Right ventricle myocardium superior (tissue), 1 donor: Measurements from ENCODE around the gene WFIKKN1. TPM values are rescaled to one million over a fixed set of nuclear protein-coding genes. Genes with fewer than 3 reads are reported as not detected.

Experiments
- ATAC-seq: fragments of 200-7000 bp; cut with Tn5 transposase; one replicate; pipeline ENCODE4 v1.9.1; 2020; ENCODE audit warnings: mild to moderate bottlenecking; ENCODE audit not compliant: poor library complexity
- DNase-seq: peaks from one replicate; pipeline ENCODE4 v3.0.0-alpha.2; 2020
- intact Hi-C: fragments of 100-400 bp; cut with DNase I; formaldehyde crosslinking; loops from one replicate; pipeline ENCODE4 v1.11.2; 2022
- total RNA-seq: library from RNA; stranded (reverse); fragmentation: NEBNext Ultra II Directional; extraction: Animal tissue kit (Norgen Biotek cat#: 25700); gene quantifications from one replicate; pipeline ENCODE4 v1.2.1, GENCODE V29; 2021
- donor health status: DM: no; HTN: yes; CAD: no; lungs with severe emphysema.

Gene WFIKKN1
- total RNA-seq, 1 donor from 2014 or later, result 0.13 TPM

DNA sequence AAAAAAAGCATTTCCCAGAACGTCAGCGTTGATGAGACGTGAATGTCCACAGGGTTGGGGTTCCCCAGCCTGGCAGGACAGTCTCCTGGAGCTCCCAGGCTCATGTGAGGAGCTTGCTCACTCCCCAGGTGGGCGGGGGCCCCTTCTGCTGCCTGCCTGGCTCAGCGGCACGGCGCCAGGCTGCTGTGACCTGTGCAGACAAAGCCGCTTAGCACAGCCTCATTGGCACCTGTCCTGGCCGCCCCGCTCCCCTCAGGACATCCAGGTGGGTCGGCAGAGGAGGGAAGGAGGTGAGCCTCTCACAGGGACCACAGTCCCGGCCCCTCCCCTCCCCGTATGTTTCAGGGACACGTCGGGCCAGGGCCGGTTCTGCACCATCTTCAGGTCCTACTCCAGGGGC is 12.9 kb upstream of the WFIKKN1 start:
- intact Hi-C loops, result no loop called here
- DNase-seq (no peak), ATAC-seq (no peak)

DNA sequence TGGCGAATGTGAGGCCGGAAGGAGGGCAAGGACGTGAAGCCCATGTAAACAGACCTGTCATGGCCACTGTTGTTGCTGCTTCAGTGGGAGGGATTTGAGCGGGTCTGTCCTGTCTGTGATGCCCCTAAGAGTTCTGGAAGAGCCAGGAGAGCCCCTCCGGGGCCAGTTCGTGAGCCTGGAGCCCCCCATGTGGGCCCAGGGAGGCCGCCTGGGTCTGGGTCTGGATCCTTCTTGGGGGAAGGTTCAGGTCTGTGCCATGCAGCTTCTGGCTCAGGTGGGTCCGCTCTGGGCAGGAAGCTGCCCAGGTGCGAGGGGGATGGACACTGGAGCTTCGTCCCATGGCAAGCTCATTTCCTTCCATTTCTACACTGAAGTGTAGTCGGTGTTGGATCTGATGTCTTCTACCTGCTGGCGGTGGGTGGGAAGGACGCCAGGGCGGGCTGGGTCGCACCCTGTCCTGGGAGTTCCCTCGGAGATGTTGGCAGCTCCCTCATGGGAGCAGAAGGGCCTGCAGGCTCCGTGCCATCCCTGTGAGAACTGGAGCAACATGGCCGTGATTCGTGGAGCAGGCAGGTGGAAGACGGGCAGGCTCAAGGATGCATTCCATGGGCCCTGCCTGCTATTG is 11.2 kb upstream of the WFIKKN1 start:
- intact Hi-C loops, result no loop called here
- DNase-seq (no peak), ATAC-seq (no peak)

DNA sequence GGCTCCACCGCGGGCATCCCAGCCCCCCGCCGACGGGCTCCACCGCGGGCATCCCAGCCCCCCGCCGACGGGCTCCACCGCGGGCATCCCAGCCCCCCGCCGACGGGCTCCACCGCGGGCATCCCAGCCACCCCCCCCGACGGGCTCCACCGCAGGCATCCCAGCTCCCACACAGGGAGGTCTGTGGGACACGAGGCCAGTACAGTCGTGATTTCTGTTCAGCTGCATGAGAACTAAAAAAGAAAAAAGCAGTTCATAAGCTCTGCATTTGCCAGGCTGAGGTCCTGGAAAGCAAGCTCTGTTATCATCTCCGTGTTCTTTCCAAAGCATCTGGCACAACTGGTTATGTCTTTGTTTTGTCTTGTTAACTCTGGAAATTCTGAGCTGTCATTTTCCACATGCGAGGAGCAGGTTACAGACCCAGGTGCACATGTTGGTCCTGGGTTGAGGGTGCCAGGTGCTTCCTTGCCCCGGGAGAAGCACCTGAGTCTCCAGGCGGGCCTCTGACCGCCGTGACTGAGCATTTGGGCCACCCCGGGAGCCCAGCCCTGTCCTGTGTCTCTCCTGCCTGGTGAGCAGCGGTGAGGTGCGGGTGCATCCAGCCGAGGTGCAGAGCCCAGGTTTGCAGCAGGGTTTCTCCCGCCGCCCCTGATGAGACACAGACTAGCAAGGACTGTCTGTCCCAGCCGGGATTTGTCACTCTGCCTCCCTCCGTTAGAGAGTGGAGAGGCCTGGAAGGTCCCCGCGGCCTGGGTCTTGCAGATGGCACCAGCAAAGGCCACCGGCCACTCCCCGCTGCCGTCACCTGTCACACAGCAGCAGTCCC is 9.9 kb upstream of the WFIKKN1 start:
- intact Hi-C loops, result no loop called here
- DNase-seq (no peak), ATAC-seq (no peak)

DNA sequence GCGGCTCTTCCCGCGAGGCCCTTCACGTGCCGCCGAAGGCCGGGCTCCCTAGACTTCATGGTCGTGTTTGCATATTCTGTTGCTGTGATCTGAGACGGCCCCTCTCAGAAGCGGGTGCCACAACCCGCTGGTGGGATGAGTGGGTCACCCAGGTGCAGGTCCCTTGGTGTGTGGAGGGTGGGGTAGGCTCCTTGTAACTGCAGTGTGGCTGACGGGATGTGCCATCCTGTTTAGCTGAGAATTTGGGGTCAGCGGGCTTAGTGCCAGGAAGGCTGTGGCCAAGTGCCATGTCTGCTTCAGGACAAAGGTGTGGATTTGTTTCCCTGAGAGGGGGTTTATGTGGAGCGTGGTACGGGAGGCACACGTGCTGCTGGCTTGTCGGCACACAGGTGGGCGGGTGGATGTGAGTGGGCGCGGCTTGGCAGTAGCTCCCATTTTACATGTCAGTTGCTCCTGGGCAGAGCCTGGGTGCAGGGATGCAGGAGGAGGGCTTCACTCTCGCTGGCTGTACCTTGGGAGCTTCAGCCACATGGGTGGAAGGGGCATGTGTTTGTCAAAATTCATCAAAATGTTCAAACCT is 9.2 kb upstream of the WFIKKN1 start:
- intact Hi-C loops, result no loop called here
- DNase-seq, result no peak
- no peak for ATAC-seq

DNA sequence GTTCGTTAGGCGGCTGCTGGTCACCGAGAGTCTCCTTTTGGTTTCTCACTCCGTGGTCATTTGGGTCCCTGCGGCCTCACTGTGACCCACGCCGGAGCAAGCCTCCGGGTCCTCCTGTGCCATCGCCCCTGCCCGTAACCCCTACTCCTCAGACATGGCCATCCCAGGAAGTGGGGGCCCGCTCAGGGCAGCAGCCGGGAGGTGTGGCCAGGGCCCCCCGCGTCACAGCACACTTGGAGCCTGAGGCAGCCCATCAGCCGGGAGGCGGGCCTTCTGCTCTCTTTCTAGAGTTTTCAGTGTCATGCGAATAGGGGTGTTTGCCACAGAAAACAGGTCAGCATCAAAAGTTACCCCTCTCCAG is 7.9 kb upstream of the WFIKKN1 start:
- ATAC-seq (no peak), DNase-seq (no peak)
- intact Hi-C loops, result no loop called here

DNA sequence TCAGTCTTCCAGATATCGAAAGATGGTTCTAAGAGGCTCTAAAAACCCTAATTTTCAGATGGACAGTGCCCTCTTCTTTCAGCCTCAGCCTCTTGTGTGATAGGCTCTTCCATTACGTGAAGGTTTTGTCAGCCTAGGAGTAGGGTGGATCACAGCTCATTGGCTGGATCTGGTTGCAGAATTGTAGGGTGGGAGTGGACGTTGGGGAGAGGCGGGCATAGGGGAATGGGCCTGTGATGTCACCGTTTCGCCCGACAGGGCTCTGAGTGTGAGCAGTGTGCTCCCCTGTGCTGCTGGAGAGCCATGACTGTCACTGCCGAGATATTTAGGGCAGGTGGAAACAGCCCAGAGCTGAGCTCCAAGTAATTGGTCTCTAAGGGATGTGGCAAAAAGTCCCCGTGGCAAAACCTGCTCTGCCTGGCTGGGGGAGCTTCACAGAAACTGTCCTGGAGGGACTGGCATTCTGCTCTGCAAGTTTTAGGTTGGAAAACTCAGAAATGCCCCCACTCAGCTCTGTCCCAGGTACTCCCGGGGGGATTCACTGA is 6.2 kb upstream of the WFIKKN1 start:
- no peak for ATAC-seq
- DNase-seq, result no peak
- intact Hi-C loops, result no loop called here

DNA sequence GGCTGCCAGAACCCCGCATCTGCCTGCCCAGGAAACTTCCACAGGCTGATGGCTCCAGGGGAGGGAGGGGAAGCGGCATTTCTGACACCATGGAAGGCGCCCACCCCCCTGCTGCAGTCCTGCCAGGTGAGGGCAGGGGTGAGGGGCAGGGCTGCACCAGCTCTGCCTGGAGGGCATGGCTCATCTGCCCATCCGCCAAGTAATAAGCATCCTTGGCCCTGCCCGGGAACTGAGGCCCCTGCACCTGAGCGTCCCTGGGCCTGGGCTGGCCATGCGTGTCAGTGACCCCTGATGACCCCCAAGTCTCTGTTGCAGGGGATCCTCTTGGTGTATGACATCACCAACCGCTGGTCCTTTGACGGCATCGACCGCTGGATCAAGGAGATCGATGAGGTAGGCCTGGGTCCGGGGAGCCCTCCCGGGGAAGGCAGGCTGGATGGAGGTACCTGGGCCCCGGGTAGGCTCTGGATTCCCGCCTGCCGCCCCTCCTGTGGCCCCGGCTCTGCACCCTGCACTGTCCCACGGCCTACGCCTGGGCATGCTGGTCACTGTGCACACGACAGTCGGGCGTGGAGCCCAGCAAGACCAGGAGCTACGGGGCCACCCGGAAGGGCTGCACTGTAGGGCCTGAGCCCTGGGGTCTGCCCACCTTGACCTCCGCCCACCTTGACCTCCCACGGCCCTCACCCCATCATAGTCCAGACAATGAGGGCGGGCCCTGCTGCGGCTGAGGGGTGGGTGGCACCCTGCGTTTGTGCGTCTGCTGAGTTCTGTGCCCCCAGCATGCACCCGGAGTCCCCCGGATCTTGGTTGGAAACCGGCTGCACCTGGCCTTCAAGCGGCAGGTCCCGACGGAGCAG is 5.4 kb upstream of the WFIKKN1 start:
- no peak for DNase-seq
- ATAC-seq, result no peak
- intact Hi-C loops, result no loop called here

DNA sequence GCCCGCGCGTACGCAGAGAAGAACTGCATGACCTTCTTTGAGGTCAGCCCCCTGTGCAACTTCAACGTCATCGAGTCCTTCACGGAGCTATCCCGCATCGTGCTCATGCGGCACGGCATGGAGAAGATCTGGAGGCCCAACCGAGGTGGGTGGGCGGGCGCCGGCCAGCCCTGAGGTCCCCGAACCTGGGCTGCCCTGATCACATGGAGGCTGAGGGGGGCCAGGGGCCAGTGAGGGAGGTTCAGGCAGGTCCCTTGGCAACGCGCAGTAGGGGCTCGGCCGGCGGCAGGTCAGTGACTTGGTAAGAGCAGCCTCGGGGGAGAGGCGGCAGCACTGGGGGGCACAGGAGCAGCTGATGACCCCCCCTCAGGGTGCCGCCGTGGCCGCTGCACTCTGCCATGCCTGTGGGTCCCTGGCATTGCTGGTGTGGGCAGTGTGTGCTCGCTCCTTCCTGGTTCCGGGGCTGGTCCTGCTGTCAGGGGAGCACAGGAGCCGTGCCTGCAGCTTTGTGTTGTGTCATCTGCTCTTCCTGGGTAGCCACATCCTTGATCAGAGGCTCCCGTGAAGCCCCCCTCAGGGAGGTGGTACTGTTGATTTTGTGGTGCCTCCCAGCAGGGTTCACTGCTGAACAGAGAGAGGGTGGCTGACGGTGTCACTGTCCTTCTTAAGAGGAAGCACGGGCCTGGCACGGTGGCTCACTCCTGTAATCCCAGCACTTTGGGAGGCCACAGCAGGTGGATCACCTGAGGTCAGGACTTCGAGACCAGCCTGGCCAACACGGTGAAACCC is 4.6 kb upstream of the WFIKKN1 start:
- intact Hi-C loops, result no loop called here
- ATAC-seq (no peak), DNase-seq (peak; percentile 40)

DNA sequence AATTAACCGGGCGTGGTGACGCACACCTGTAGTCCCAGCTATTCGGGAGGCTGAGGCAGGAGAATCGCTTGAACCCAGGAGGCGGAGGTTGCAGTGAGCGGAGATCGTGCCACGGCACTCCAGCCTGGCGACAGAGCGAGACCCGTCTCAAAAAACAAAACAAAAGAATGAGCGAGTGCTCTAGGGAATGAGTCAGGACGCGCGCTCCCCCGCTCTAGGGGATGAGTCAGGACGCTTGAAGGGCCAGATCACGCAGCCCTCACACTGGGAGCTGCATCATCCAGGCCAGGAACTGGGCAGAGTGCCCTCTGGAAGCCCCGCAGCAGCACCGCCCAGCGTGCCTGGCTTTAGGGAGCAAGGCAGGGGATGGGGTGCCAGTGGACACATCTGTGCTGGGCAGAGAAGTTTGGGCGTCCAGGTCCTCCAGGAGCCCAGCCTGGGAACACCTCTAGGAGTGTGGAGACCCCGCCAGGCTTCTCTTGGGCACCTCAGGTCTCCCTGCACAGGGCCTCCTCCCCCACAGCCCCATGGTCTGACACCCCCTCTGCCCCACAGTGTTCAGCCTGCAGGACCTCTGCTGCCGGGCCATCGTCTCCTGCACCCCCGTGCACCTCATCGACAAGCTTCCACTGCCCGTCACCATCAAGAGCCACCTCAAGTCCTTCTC is 3.9 kb upstream of the WFIKKN1 start:
- DNase-seq, result no peak
- intact Hi-C loops, result no loop called here
- no peak for ATAC-seq

DNA sequence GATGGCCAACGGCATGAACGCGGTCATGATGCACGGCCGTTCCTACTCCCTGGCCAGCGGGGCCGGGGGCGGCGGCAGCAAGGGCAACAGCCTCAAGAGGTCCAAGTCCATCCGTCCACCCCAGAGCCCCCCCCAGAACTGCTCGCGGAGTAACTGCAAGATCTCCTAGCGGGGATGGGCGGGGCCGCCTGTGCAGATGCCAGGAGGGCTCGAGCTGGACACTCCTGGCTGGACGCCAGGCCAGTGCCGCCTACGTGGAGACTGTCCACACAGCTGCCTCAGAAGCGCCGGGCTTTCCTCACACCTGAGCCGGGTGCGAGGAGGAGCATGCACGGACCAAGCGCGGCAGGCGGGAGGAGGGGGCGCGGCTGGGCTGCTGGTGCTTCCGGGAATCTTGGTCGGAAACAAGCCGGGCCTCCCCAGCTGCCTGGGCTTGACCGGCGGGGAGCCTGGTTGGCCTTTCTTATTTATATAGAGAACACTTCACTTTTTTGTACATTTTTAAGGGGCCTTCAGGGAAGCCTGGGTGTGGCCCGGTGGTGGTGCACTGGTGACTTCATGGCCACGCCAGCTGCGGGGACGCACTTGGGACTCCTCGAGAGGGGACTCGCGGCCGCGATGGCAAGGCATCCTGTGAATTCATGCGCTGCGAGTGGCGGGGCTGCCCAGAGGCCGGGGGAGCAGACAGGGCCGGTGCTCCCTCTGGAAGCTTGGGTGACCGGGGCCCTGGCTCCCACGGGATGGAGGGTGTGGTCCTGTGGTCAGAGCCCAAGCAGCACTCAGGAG is 3.1 kb upstream of the WFIKKN1 start:
- DNase-seq (peak; percentile 62), ATAC-seq (no peak)
- intact Hi-C loops, result no loop called here

DNA sequence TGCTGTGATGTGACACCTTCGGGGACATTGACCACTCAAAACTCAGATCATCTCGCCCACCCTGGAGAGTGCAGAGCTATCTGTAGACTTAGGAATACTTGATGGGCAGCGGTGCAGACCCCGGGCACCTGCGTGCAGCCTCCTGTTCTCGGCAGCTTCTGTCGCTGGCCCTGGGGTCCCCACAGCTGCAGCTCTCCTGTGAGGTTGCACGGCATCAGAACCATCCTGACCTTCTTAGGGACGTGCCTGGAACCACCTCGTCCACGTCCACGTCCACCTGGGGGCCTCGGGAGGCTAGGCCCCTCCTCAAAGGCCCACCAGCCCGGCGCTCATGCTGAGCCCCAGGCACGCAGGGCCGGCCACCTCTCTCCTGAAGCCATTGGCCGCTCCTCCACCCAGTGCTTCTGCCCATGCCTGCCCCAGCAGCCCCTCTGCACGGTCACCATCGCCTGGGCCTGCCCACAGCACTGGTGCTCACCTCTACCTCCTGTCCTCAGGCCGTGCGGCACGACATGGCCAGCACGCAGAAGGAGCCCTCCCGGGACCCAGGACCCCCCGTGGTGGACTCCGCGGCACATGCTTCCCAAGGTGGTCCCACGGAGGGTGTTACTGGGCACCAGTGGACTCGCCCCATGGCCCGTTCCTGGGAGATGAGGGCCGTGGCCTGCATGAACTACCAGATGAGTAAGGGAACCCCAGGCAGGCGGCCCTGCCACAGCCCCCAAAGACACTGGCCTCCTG is 2.3 kb upstream of the WFIKKN1 start:
- DNase-seq (no peak), ATAC-seq (no peak)
- intact Hi-C loops, result no loop called here

DNA sequence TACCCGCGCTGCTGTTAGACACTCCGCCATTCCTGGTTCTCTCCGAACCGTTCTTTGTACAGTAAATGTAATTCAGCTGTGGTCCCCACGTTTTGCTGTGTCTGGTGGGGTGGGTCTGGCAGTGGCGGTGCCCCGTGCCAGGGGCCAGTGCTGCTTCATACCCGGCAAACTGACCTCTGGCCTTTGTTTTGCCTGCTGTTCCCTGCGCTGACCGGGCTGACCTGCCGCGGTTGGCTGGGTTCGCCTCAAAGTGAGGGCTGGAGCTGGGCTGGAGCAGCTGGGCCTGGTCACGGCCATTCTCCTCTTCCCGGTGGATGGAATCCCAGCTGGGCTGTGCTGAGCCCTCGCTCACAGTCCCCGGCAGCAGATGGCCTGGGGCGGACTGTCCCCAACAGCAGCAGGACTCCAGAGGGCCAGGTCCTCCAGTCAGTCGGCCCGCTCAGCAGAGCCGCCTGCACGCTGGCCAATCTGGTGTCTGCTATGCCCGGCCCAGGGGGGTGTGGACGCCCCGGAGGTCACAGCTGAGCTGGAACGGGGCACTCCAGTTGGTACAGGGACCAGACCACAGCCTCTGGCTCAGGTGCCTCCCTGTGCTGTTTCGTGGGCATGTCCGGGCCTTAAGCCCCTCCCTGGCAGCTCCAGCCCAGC is 1.5 kb upstream of the WFIKKN1 start:
- ATAC-seq (no peak), DNase-seq (peak; percentile 41)
- intact Hi-C loops, result no loop called here

DNA sequence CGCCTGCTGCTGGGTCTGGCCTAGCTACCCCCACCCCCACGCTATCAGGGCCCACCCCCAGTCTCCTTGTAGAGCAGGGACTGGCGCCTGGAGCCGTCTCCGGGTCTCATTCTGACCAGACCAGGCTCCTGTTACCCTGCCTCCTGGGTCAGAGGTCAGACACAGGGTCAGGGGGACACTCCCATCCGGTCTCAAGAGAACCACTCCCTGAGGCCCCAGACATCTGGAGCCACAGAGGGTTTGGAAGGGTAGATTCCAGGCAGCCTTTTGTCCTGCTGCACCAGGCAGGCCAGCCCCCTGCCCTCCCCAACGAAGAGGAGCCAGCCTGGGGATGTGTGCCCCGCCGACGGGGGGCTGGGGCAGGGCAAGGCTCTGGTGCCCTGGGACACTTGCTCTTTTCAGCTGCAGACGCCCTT is 944 bp upstream of the WFIKKN1 start:
- intact Hi-C loops, result no loop called here
- DNase-seq (peak; percentile 44), ATAC-seq (no peak)

DNA sequence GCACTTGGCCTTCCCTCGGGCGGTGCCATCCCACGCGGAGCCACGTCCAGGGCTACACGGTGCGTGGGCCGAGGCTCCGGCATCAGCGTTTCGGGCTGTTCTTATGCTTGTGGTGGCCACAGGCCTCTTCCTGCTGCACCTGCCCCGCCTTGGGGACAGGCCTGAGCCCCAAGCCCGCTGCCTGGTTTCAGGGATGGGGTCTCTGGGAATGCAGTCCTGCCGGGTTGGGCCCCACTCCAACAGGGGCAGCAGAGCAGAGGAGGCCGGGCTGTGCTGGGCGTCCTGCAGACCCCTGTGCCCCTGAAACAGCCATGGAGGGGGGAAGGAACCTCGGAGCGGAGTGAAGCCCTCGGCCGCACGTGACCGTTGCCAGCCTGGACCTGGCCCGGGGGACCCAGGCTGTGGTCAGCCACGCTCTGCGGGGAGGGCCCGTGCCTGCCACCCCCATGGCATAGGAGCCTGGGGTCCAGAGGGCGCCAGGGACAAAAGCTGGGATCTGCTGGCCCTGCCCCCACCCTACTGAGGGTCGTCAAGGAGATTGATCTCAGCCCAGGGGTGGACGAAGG is 453 bp upstream of the WFIKKN1 start:
- intact Hi-C loops, result no loop called here
- DNase-seq (peak; percentile 42), ATAC-seq (no peak)

DNA sequence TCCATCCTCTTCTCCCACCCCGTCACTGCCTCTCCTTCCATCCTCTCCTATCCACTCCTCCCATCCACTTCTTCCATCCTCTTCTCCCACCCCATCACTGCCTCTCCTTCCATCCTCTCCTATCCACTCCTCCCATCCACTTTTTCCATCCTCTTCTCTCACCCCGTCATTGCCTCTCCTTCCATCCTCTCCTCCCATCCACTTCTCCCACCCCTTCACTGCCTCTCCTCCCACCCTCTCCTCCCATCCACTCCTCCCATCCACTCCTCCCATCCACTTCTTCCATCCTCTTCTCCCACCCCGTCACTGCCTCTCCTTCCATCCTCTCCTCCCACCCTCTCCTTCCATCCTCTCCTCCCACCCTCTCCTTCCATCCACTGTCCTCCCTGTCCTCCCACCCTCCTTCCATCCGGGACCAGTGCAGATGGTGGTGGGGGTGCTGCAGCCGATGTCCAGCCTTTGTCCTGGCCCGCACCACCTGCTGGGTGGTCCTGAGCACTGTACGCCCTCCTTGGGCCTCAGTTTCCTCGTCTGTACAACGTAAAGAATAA is 1.1 kb downstream of the WFIKKN1 start:
- DNase-seq (no peak), ATAC-seq (no peak)
- intact Hi-C loops, result no loop called here
